CD4-positive, alpha-beta T cell treated with Interleukin-6 for 4 hours (primary cell): ENCODE results near the gene NSG1.
"Not testable (repeated sequence)": the region's sequence is repeated elsewhere in the genome, so short reads cannot be mapped to it uniquely, and the experiment has no call there.

Source experiments
- DNase-seq: peaks from one replicate; pipeline ENCODE4 v3.0.0-alpha.2; 2020; ENCODE audit warnings: mixed read lengths

NSG1 gene

DNA sequence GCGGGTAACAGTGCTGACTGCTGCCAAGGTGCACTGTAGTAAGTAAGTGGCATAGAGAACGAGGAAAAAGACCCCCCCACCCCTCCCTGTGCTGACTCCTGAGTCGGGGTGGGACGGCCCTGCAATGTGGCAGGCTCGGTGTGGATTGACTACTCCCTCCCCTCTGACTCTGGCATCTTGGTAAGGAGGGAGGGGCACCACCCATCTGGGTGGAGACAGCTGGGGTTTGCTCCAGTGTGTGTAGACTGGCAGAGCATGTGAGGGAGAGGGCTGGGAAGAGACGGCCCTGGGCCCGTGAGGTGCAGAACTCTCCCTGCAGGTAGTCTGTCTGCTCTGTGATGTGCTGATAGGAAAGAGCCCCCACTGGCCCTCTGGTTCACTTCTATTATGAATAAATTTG lies 31.0 kb downstream of the NSG1 start:
- peak; percentile 22 for DNase-seq

DNA sequence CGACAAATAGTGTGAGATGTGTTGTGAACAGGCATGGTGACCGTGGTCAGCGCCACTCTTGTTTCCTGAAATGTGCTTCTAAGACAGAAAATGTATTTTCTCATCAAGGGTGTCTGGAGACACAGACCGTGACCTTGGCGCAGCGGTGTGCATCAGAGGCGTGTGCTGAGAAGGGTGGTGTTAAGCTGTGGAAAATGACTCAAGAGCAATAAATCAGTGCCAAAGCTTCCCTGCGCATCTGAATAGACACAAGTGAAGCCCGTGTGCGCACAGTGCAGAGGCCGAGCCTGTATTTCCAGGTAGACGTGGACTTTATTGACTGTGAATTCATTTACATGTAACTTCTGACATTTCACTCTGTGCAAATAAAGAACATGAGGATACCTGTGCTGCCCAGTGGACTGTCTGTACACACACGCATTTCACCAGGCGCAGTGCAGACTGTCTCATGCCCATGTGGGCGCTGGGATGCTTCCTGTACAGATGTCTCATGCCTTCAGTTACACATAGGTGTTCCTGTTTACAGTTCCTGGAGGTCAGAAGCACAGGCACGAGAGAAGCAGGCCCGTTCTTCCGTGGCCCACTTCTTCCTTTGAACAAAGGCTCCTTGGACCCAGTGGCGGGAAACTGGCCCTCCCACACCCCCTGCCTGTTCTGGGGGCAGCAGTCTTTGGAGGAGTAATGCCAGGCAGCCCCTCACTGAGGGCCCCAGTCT lies 31.9 kb downstream of the NSG1 start:
- peak; percentile 45 for DNase-seq

DNA sequence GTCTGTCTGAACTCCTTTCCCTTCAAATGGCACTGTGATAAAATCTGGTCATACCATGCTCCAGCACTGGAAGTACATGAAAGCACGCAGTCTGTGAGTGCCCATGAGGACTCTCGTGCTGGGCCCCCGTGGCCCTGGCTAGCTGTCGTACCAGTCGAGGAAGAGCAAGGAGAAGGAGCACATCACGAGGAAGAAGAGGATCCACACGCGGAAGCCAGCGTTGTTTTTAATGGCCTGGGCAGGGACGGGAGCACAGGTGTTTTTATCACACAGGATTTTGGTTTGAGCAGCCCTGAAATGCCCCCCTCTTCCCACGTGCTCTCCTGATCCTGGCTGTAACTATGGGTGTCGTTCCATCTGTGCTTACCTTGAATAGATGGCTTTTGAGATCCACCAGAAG lies 33.0 kb downstream of the NSG1 start:
- DNase-seq, result no peak

DNA sequence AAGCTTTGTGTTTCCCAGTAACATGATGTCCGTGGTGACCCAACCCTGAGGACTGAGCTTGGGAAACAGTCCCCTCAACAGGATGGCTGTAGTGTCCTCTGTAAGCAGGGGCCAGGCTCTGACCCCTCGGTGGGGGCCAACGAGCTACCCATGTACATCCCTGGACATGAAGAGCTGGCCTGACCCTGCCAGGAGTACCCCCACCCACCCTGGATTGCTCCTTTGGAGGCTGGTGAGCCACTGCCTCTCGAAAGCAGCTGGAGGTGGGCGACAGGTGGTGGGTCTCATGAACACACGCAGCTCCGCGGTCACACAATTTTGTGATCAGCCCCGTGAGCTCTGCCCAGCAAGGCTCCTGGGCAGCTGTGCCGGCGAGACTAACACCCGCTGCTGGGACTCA lies 33.5 kb downstream of the NSG1 start:
- no peak for DNase-seq

- DNase-seq, result no peak
These were observed 34.5 kb downstream of the NSG1 start for GRCh38 chr4:4421356-4421755.

DNA sequence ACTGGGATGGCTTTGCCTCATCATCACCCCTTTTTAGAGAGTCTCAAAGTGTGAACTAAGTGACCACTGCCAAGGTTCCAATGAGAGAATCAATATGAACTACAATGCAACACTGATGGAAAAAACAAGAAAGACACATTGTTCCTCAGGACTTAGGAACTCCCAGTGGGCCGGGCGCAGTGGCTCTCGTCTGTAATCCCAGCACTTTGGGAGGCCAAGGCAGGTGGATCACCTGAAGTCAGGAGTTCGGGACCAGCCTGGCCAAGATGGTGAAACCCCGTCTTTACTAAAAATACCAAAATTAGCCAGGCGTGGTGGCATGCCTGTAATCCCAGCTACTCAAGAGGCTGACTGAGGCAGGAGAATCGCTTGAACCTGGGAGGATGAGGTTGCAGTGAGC lies 35.2 kb downstream of the NSG1 start:
- not testable (repeated sequence) for DNase-seq

DNA sequence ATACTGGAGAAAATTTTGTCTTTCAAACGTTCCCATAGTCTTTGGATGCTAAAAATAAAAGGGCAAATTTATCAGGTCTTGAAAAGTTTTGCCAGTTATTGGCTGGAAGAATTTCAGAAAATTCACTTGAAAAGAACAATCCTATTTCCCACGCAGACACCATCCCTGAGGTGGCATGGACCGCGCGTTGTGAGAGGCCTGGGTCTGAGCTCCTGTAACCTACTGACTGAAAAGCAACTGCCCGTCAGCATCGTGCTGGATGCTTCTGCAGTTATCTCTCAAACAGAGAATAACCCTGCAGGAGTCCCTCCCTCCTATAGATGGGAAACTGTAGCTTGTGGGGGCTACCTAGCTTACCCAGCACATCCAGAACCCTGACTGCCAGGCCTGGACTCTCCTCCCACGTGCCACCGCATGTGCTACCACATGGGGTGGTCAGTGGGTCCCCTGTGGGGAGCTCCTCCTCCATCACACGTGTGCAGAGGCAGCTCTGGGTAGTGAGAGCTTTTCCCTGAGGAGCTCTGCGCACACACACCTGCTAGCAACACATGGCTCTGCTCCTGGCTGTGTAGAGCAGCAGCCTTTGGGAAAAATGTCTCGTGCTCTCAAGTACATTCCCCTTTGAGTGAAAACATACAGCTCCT lies 36.1 kb downstream of the NSG1 start:
- DNase-seq, result no peak

DNA sequence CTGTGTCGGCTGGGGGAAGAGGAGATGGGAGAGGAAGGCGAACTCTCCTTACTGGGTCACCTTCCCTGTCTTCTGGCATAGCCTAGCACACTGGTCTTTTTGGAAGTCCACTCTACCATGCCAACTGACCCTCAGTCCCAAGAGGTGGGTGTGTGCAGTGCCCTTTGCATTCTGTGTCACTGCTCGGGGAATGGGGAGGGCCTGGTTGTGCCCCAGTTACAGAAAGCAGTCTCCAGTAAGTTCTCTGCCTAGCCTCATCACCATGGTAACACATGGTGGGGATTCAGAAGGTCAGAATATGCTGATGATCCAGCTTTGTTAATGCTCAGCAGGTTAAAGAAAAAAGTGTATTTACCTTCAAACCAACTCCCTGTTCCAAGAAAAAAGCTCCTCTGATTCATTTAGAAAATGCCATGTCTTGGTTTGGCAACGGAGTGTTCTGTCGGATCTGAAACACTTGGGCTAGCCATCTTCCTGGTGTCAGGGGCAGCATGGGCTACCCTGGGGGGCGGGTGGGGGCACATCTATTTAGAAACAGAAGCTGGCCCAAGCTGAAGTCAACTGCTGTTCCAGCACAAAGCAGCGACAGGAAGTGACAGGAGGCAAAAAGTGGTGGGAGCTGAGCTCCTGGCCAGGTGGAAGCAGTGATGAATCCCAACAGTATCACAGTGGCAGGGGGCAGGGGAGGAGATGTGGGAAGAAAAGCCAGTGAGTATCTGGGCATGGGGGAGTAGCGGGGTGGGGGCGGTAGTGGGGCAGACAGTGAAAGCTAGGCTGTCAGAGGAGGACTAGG lies 37.0 kb downstream of the NSG1 start:
- no peak for DNase-seq

GRCh38 chr4:4424499-4425115 lies 37.7 kb downstream of the NSG1 start:
- DNase-seq, result no peak

GRCh38 chr4:4425119-4425690 lies 38.3 kb downstream of the NSG1 start:
- no peak for DNase-seq

DNA sequence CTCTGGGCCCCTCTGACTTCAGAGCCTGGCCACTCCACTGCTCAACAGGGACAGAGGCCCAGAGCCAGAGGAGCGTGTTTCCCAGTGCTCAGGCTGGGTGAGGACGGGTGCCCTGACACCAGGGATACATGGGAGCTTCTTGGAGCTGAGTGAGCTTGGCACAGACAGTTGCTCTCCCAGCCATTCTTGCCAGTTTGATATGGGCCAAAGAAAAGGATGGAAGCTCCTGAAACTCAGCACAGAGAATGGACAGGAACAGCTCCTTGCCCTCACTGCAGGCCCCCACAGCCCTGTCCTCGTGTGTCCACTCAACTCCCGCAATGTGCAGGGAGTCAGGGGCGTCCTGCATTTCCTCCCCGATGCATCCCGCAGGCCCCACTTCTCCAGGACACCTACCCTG lies 38.8 kb downstream of the NSG1 start:
- DNase-seq, result no peak

- DNase-seq, result no peak
These were observed 39.7 kb downstream of the NSG1 start for GRCh38 chr4:4426511-4427120.

- no peak for DNase-seq
These were observed 40.4 kb downstream of the NSG1 start for GRCh38 chr4:4427121-4427870.

DNA sequence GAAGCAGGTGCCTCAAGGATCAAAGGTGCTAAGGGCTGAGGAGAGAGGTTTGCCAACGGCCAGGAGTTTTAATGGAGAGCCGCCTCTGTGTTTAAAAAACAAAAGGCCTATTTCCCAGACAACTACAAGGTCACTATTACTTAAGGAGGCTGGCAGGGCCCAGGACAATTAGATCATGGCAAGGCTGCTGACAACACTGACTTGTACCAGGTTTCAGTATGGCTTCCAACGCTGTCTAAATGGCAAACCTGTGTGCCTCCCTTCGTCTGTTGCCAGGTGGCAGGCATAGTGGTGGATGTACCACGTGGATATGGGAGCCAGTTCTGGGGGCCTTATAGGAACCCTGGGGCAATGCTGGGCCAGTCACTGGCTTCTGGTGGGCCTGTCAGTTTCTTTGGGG lies 41.0 kb downstream of the NSG1 start:
- no peak for DNase-seq

DNA sequence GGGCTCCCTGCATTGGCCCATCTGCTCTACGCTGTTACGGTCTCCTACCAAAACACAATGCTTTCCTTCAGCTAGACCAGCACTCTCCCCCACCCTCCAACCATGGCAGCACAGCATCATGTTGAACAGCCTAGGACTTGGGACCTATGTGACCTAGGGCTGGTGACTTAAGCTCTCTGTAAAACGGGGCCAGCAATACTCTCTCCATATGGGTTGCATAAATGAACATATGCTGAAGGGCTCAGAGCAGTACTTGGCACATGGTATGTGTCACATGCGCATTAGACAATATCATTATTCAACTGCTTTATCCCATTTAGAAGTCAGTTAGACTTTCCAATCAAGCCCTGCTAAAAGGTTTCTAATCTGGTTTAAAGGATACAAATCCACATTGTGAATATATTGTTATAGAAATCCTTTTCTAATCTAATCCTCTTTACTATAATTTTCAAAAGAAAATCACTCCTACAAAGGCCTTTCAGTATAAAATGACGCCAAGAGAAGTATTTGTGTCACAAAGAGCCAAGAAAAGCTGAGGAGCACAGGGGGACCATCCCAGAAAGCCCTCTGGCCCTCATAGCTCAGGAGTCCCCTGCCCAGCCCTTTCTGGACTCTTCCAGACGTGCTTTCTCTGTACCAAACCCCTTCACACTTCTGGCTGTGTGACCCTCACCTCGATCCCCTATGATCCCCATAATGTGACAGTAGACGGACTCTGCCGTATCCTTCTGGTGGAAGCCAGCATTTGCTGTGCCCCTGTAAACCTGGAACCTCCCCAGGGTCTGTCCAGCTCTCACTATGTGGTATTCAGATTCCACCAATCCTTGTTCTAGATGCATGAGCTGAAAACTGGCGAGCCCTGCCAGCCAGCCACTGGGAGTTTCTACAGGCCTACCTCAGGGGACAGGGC lies 42.3 kb downstream of the NSG1 start:
- no peak for DNase-seq

DNA sequence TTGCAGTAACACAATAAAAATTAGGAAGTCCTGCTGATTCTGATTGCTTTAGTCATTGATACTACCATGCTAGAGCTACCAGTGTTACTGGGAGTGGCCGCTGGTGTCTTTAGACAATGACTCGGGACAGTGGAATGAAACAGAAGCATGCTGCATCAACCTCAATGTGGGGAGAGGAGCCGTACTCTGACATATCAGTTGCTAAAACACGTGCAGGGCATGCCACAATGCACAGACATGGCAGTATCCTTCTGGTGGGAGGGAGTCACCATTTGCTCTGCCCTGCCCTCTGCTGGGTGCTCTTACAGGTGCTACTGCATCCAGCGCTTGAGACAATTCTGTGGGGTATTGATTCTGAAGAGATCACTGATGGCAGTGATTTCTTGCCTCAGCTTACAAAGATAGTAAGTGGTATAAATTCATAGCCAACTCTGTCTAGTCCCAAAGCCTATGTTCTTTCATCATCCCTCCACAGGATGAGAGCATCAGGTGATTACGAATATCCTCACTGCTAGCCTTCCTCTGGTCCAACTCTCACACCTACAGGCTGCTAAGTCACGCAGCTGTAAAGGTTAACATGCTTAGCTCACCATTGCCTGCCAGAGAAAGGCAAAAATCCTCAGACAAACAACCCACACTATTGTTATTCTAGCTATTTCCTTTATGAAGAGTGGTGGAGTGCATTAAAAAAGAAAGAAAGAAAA lies 43.7 kb downstream of the NSG1 start:
- DNase-seq, result peak; percentile 63

DNA sequence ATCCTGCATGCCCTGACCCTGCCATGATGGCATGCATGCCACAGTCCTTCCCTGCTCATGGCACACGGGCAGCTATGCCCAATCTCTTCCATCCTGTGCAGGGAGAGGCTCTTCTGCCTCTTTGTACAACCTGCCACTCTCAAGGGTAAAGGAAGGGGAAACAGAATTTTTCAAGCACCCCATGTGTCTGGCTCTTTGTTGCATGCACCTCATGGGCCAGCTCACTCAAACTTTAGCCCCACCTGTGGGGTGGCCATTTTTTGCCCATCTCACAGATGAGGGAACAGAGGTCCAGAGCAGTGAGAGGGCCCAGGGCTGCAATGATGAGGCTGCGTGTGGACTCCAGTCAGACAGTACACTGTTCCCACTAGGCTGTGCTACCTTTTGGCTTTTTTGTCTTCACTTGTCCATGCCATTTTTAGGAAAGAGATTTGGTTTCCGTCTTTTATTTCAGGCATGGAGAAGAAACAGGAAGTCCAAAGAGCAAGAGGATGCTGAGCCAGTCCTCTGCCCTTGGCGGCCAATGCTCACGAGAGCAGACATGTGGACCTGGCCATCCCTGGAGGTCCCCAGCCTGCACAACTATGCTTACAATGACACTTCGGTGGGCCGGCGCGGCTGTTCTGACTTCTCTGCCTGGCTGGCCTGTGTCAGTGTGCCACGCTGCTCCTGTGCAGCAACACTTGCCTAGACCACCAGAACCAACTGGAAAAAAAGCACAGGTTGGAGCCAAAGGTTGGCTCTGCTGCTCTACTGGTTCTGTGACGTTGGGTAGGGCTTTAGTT lies 45.6 kb downstream of the NSG1 start:
- no peak for DNase-seq

DNA sequence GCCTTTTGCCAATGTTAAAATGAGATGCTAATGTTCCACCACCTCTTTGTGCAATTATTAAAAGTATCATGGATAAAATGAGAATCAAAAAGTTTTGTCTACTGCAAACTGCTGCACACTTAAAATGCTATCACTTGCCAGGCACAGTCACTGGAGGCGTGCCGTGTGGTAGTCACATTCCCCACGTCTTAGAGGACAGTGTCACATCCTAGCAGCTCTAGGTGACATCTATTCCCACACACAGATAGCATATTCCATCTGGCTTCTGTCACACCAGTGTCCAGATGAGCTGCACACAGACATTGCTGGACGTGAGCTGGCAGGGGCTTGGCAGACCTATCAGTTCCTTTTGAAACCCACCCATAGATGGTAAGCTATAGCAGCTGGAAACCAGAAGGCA lies 47.0 kb downstream of the NSG1 start:
- DNase-seq, result no peak

DNA sequence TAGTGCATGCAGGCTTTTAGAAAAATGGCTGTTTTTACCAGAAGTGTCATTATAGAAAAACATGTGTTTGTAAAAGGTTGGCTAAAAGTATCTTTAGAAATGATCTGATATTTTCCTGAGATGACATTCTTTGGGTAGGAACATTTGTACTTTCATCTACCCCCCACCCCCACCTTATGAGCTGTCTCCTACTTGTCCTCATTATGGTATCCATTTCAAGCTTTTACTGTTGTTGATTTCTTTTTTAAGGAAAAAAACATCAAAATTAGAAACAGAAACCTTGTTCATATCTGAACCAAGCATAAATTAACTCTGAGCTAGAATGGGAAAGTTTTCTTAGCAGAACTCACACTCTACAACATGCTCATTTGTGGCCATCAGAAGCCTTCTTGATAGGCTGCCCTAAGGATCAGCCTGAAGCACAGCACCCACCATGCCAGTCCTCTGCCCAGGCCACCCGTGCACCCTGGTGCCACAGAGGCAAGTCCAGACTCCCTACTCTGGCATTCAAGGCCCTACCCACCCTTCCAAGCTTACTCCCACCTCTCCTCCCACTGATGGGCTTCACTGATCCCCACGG lies 49.4 kb downstream of the NSG1 start:
- no peak for DNase-seq
